GM19238 (cell line): ENCODE measurements around the gene PRX.
A peak's percentile ranks its signal among the peaks of the same experiment; 100 is the strongest.
"Not testable (repeated sequence)": the region's sequence is repeated elsewhere in the genome, so short reads cannot be mapped to it uniquely, and the experiment has no call there.

Experiments used
- DNase-seq: peaks from one replicate; pipeline ENCODE4 v3.0.0; 2011; ENCODE audit warnings: low spot score; ENCODE audit not compliant: insufficient read length

The PRX gene

DNA sequence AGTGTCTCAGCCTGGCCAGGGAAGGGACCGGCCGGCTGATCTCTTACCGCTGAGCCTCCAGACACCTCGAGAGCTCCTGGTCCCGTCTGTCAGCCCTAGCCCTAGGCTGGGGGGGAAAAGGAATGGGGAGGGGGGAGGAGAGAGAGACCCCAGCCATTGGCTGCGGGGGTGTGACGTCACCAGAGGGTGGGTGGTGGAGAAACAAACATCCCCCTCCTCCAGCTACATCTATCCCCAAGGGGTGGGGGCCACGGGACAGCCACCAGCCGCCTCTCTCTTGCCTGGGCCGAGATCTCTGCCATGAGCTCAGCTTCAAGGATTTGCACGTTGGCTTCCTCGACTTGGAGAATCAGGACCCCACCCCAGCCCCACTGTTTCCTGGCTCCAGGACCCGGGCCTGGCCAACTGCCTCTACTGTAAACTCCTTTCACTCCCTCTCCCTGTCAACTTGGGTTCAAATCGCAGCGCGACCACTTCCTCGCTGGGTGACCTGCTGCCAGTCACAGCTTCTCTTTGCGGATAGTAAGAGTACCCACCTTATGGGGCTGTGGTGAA lies at the start of gene PRX:
Gene PRX, minus strand, starts transcription at position 88 of the 555 bp plus-strand sequence. CDS start 5,446 bp downstream, outside the sequence.
- DNase-seq, result no peak

- DNase-seq, result no peak
Observed at GRCh38 chr19:40461669-40462221, 48.6 kb upstream of the PRX start.

- DNase-seq, result no peak
Observed at GRCh38 chr19:40460185-40460584, 47.0 kb upstream of the PRX start.

DNA sequence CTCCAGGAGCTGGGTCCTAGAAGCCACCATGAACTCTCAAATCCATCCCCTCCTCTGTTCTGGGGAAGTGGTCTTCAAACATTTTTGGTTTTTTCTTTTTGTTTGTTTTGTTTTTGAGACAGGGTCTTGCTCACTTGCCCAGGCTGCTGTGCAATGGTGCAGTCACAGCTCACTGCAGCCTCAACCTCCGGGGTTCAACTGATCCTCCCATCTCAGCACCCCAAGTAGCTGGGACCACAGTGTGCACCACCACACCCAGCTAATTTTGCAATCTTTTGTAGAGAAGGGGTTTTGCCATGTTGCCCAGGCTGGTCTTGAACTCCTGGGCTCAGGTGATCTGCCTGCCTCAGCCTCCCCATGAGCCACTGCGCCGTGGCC lies 45.4 kb upstream of the PRX start:
- no peak for DNase-seq

GRCh38 chr19:40457953-40458596 lies 44.9 kb upstream of the PRX start:
- no peak for DNase-seq

DNA sequence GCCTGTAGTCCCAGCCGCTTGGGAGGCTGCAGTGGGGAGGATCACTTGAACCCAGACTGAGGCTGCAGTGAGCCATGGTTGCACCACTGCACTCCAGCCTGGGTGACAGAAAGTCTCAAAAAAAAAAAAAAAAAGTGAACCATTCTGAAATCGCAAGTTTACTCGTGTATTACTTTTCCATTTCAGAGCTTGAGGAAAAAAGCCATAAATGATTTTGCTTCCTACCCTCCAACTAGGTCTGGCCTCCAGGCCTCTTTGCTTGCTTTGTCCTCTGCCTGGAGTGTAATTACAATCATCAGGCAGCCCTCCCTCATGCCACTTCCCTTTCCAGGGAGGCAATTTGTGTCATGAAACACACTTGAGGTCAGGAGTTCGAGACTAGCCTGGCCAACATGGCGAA lies 43.9 kb upstream of the PRX start:
- DNase-seq, result no peak

GRCh38 chr19:40453943-40454342 lies 40.8 kb upstream of the PRX start:
- not testable (repeated sequence) for DNase-seq

- DNase-seq, result no peak
Observed at GRCh38 chr19:40453151-40453735, 40.1 kb upstream of the PRX start.

GRCh38 chr19:40452016-40452415 lies 38.8 kb upstream of the PRX start:
- DNase-seq, result no peak

GRCh38 chr19:40450664-40451063 lies 37.5 kb upstream of the PRX start:
- no peak for DNase-seq

GRCh38 chr19:40449506-40449905 lies 36.3 kb upstream of the PRX start:
- DNase-seq, result no peak

DNA sequence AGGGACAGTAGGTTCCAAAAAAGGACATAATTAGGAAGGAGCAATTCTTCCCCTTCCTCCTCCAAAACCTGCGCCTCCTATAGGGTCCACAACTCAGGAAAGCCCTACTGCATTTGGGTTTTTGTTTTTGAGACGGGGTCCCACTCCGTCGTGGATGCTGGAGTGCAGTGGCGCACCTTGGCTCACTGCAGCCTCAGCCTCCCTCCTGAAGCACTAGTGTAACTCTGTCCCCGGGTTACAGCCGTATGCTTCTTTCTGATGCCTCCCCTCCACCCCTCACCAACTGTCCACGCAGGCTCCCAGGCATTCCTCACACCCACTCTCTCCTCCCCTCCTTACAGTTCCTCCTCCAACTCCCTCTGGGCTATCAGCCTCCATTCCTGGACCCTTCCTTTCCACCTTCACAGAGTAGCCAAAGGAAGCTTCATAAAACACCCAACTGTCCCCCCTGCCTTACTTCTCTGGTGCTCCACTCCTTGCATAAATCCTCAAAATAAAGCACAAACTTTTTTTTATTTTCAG lies 33.1 kb upstream of the PRX start:
- DNase-seq, result no peak

DNA sequence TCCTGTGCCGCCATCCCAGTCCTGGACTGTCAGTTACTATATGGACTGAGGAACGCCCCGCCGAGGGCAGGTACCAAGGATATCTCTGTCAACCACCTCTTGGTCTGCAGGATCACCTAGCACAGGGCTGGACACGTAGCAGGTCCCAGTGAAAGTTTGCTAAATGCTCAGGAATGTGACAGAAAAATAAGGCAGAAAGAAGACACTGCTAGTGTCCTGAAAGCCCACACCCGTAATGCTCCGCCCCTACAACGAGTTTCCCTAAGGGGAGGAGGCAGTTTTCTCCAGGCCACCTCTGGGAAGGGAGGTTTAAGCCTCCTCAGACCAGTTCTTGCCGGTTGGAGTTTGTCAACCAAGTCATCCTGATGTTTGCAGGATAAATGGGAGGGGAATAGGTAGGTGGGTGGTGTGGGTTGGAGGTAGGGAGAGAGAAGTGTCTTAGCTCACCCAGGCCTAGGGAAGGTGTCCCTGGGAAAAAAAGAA lies 32.6 kb upstream of the PRX start:
- DNase-seq, result no peak

GRCh38 chr19:40444825-40445312 lies 31.7 kb upstream of the PRX start:
- DNase-seq, result no peak

DNA sequence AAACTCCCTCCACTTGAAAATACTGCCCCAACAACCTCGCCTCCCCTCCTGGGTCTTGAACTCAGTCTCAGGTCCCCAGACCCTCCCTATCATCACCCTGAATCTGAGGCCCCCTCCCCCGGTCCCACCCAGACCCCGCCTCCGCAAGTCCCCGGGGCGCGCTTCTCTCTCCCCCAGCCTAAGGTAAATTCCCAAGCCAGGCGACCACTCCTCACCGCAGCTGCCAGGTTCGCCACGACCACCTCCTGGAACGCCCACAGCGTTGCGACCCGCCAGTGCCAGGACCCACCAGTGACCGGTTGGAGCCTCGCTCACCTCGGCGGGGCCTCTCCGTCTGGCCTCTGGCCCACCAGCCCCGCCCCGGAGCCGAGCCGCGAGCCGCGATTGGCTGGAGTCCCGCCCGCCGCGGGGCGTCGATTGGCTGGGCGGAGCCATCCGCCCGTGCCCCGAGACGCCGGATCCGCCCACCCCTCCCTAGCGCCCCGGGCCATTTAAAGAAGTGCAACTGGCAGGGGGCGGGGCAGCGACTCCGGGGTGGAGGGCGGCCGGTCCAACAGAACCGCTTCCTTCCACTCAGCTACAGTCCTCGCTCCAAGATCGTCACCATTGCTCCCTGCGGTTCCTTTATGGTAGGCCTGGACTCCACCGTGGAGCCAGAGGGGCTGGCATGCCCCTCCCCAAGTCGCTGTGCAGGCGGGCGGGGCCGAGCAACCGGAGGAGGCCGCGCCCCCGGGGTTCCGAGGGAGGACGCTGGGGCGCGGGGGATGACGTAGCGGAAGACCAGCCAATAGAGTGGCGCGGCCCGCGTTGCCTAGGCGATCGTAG lies 31.0 kb upstream of the PRX start, which contains the start of gene SERTAD3:
Gene SERTAD3, minus strand, starts transcription at position 336 of the 825 bp plus-strand sequence. CDS start 2,255 bp downstream, outside the sequence.
- peak; percentile 93 for DNase-seq

GRCh38 chr19:40443131-40443999 lies 30.2 kb upstream of the PRX start:
- peak; percentile 96 for DNase-seq

GRCh38 chr19:40442328-40443130 lies 29.4 kb upstream of the PRX start:
- DNase-seq, result no peak

- no peak for DNase-seq
Observed at GRCh38 chr19:40441719-40442253, 28.6 kb upstream of the PRX start.

DNA sequence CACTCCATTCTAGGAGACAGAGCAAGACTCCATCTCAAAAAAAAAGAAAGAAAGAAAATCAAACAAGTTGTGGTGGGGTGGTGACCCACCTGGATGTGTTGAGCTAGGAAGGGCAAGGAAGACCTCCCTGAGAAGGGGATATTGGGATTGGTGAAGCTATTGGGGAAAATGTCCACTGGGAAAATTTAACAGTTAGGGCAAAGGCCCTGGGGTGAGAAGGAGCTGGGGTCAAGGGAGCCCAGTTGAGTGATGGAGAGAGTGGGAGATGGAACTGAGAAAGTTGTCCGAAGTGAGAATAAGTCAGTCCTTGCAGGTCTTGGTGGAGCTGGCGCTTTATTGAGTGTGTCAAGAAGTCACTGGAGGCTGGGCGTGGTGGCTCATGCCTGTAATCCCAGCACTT lies 25.1 kb upstream of the PRX start:
- no peak for DNase-seq
